Fibroblast of pulmonary artery (primary cell): ENCODE results near the gene POPDC3.

Experiments used
- DNase-seq: peaks from one replicate; pipeline ENCODE4 v3.0.0-alpha.2; 2010; ENCODE audit warnings: low read depth
- H3K4me3 ChIP-seq: replicated peaks from 2 replicates; pipeline ENCODE4 v1.5.1; 2011; ENCODE audit warnings: low read depth, mild to moderate bottlenecking, control low read depth, low read length, moderate library complexity
- CTCF ChIP-seq: IDR thresholded peaks from 2 replicates; pipeline ENCODE4 v1.5.1; 2011; ENCODE audit warnings: mild to moderate bottlenecking, control low read depth, low read length, inconsistent platforms; ENCODE audit errors: missing control alignments

The POPDC3 gene

GRCh38 chr6:105162377-105162776 is 17.4 kb downstream of the POPDC3 start:
- DNase-seq: no peak
- H3K4me3 ChIP-seq: no peak overlapping the region
- no peak for TF ChIP-seq CTCF

DNA sequence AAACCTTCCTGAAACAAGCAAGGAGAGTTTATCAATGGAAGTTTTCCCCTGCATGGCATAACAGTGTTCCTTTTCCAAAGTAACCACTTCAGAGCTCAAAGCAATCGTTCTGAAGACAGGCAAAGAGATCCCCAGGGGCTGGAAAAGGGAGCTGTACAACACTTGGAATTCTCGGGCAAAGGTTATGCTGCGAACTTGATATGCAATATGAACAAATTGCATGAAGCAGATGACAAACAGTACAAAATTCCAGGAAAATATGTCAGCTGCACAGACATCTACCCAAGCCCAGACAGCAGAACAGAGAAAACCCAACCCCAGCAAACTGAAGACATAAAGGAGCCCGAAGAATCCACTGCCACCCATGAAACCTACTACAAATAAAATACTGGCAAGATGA is 18.4 kb downstream of the POPDC3 start:
- no peak overlapping the region for H3K4me3 ChIP-seq
- no peak for TF ChIP-seq CTCF
- no peak for DNase-seq

DNA sequence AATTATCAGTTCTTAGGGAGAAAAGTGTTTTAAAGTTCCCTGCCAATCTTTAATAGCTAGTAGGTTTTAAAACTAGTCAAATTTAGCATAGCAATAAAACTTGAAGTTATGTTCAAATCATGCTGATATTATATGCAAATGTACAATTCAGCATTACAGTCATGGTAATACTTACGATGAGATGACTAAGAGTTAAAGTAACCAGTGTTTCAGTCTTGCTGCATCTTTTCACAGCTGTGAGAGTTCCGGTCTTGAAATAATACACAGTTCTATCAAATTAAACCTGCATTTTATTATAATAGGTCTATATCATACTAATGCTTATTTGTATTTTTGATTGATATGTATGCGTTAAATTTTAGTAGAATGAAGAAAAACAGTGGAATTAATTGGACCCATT is 26.1 kb downstream of the POPDC3 start:
- no peak overlapping the region for H3K4me3 ChIP-seq
- no peak for TF ChIP-seq CTCF
- DNase-seq: no peak

GRCh38 chr6:105152880-105153279 is 26.9 kb downstream of the POPDC3 start:
- no peak for TF ChIP-seq CTCF
- DNase-seq: no peak
- no peak overlapping the region for H3K4me3 ChIP-seq

GRCh38 chr6:105151644-105152043 is 28.2 kb downstream of the POPDC3 start:
- no peak overlapping the region for H3K4me3 ChIP-seq
- TF ChIP-seq CTCF: no peak
- DNase-seq: no peak

GRCh38 chr6:105138141-105138540 is 41.7 kb downstream of the POPDC3 start:
- H3K4me3 ChIP-seq: no peak overlapping the region
- DNase-seq: no peak
- no peak for TF ChIP-seq CTCF

DNA sequence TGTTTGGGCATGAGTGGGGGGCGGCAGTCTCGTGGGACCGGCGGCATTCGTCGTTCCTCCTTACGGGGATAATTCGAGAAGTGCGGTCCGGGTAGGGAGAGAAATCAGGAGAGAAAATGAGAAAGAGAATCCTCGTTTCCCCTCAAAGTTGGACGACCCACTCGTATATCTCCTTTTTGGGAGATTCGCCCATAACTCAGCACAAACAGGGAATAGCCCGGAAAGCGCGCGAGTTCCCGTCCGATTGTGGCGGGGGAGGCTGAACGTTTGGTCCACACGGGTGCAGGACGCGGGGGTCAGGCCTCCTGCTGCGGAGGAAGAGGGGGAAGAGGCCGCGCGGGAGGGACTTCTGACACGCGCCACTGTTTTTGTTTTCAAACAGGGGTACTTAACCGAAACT is 42.4 kb downstream of the POPDC3 start:
- no peak for TF ChIP-seq CTCF
- peak; percentile 18 for DNase-seq
- peak overlapping the region; percentile 71 for H3K4me3 ChIP-seq
